ENCODE results near the gene HDAC4. TPM values are rescaled to one million over a fixed set of nuclear protein-coding genes. Genes with fewer than 3 reads are reported as not detected.
A peak's percentile ranks its signal among the peaks of the same experiment; 100 is the strongest.

HDAC4 gene
- total RNA-seq, 1 donor from 2014 or later: 65.7 TPM

- Histone ChIP-seq H3K36me3 (no peaks in the 10 kb centered on the region), H3K27me3 (no peaks in the 10 kb centered on the region), H3K9me3 (no peaks in the 10 kb centered on the region), H3K27ac (no peak overlapping the region), H3K4me1 (peaks cover 0 to 5% of the 10 kb centered on the region in 2 donors), H3K4me3 (no peak overlapping the region)
- peak in 1 of 2 donors; percentile 57 for DNase-seq (ENCODE audit: low spot score in 2 of 2)
- intact Hi-C loops (cut with DNase I): no loop called here
- TF ChIP-seq CTCF (IDR thresholded peaks at IDR 0.05): no peak
Measured at GRCh38 chr2:239244625-239245024, 156.2 kb downstream of the HDAC4 start.

- intact Hi-C loops (cut with DNase I): no loop called here
- peaks cover 0 to 5% of the 10 kb centered on the region in 2 donors for H3K4me1 ChIP-seq
- no peak overlapping the region for H3K27ac ChIP-seq
Measured at GRCh38 chr2:239241431-239241960, 159.3 kb downstream of the HDAC4 start.

GRCh38 chr2:239240414-239240881 is 160.4 kb downstream of the HDAC4 start:
- H3K36me3 ChIP-seq: no peaks in the 10 kb centered on the region
- H3K4me1 ChIP-seq: peaks cover 0 to 2% of the 10 kb centered on the region in 2 donors
- no peak overlapping the region for H3K4me3 ChIP-seq
- TF ChIP-seq CTCF (IDR thresholded peaks at IDR 0.05): no peak
- no peaks in the 10 kb centered on the region for H3K9me3 ChIP-seq
- intact Hi-C loops (cut with DNase I): no loop called here
- H3K27me3 ChIP-seq: no peaks in the 10 kb centered on the region
- no peak overlapping the region for H3K27ac ChIP-seq
- peak in 1 of 2 donors; percentile 60 for DNase-seq (ENCODE audit: low spot score in 2 of 2)

More at GRCh38 chr2:239241431-239241960, 159.3 kb downstream of the HDAC4 start:
- Histone ChIP-seq H3K36me3 (no peaks in the 10 kb centered on the region), H3K9me3 (no peaks in the 10 kb centered on the region), H3K27me3 (no peaks in the 10 kb centered on the region), H3K4me3 (no peak overlapping the region)
- DNase-seq (ENCODE audit: low spot score in 2 of 2): no peak
- no peak for TF ChIP-seq CTCF (IDR thresholded peaks at IDR 0.05)

- DNase-seq (ENCODE audit: low spot score in 2 of 2): peak in 1 of 2 donors; percentile 61
- Histone ChIP-seq H3K9me3 (no peaks in the 10 kb centered on the region), H3K4me1 (peaks cover 0 to 2% of the 10 kb centered on the region in 2 donors), H3K27me3 (no peaks in the 10 kb centered on the region), H3K27ac (no peak overlapping the region), H3K4me3 (no peak overlapping the region), H3K36me3 (no peaks in the 10 kb centered on the region)
- intact Hi-C loops (cut with DNase I): no loop called here
- no peak for TF ChIP-seq CTCF (IDR thresholded peaks at IDR 0.05)
Measured at GRCh38 chr2:239239607-239240413, 161.0 kb downstream of the HDAC4 start.

GRCh38 chr2:239238839-239239606 is 161.8 kb downstream of the HDAC4 start:
- Histone ChIP-seq H3K36me3 (no peaks in the 10 kb centered on the region), H3K27ac (no peak overlapping the region), H3K4me3 (no peak overlapping the region), H3K27me3 (no peaks in the 10 kb centered on the region), H3K4me1 (peaks cover 0 to 2% of the 10 kb centered on the region in 2 donors), H3K9me3 (no peaks in the 10 kb centered on the region)
- no peak for TF ChIP-seq CTCF (IDR thresholded peaks at IDR 0.05)
- intact Hi-C loops (cut with DNase I): no loop called here
- DNase-seq (ENCODE audit: low spot score in 2 of 2): peak in 1 of 2 donors; percentile 41
